ENCODE measurements around the gene CBX2. TPM values are rescaled to one million over a fixed set of nuclear protein-coding genes. Genes with fewer than 3 reads are reported as not detected.

Gene CBX2
- total RNA-seq, 4 donors from 2014 or later, result 0.81 to 2.5 (median 2.0) TPM

DNA sequence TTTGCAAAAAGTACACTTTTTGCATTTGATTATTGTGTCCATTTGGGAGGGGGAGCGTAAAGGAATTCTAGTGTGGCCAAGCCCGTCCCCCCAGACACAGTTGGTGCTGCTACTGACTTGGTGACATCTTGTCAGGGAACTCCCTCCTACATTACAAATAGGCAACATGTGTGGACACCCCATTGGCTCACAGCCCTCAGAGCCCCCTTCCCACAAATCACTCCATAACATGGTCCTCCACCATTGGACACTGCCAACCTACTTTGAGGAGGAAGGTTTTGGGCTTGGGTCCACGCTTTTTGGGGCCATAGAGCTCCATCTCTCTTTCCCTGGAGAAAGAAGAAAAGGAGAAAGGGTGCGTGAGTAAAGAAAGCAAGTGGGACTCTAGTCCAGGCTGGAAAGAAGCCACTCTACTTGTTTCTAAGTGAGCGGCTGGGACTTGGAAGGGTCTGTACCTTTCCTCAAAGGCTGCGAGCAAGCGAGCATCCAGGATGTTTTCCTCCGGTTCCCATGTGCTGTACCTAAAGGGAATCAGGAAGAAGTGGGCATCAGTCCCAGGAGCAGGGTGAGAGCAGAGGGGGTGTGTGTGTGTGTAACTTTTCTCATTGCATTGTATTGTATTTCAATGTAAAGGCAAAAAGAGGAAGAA lies 18.0 kb downstream of the CBX2 start:
- Histone ChIP-seq H3K4me3 (peak overlapping the region in 1 of 2 donors; percentile 82), H3K27me3 (peaks cover 79% of the 10 kb centered on the region), H3K27ac (peak overlapping the region in 1 of 4 donors; percentile 88), H3K4me1 (peaks cover 0 to 88% (median 39%) of the 10 kb centered on the region in 3 donors), H3K9me3 (no peaks in the 10 kb centered on the region), H3K36me3 (peaks cover 0 to 10% of the 10 kb centered on the region in 2 donors)
- WGBS, 2 donors (ENCODE audit: low coverage in 1 of 2), result 68 to 76% methylated on average over 4 to 8 of the region's 8 CpGs
- ATAC-seq, result no peak
- TF ChIP-seq POLR2A (IDR thresholded peaks at IDR 0.05) (no peak), EP300 (IDR thresholded peaks at IDR 0.05) (no peak), POLR2AphosphoS5 (IDR thresholded peaks at IDR 0.05) (no peak)
- TF ChIP-seq, protein P1, sequence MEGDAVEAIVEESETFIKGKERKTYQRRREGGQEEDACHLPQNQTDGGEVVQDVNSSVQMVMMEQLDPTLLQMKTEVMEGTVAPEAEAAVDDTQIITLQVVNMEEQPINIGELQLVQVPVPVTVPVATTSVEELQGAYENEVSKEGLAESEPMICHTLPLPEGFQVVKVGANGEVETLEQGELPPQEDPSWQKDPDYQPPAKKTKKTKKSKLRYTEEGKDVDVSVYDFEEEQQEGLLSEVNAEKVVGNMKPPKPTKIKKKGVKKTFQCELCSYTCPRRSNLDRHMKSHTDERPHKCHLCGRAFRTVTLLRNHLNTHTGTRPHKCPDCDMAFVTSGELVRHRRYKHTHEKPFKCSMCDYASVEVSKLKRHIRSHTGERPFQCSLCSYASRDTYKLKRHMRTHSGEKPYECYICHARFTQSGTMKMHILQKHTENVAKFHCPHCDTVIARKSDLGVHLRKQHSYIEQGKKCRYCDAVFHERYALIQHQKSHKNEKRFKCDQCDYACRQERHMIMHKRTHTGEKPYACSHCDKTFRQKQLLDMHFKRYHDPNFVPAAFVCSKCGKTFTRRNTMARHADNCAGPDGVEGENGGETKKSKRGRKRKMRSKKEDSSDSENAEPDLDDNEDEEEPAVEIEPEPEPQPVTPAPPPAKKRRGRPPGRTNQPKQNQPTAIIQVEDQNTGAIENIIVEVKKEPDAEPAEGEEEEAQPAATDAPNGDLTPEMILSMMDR (IDR thresholded peaks at IDR 0.05), result no peak

DNA sequence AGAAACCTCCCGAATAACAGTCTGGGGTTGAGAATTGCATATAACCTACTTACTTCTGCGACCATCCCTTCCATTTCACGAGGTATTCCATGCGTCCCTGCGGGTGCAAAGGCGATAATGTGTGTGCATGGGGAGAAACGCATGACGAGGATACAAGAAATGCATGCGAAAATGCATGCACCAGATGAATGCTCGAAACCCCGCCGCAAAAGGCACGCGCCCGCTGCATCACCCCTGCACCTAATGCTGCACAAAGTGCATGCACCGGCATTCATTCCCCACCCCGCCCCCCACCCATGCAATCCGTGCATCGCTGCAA lies 18.5 kb downstream of the CBX2 start:
- 0% methylated on average over 5 to 8 of the region's 19 CpGs for WGBS, 2 donors (ENCODE audit: low coverage in 1 of 2)
- Histone ChIP-seq H3K27me3 (peaks cover 79% of the 10 kb centered on the region), H3K27ac (peak overlapping the region in 3 of 4 donors; percentile 83 to 88 (median 88)), H3K4me1 (peaks cover 0 to 88% (median 36%) of the 10 kb centered on the region in 3 donors), H3K36me3 (peaks cover 0 to 10% of the 10 kb centered on the region in 2 donors), H3K4me3 (peak overlapping the region; percentile 69 to 82), H3K9me3 (no peaks in the 10 kb centered on the region)
- TF ChIP-seq EP300 (IDR thresholded peaks at IDR 0.05) (no peak), POLR2A (IDR thresholded peaks at IDR 0.05) (no peak), POLR2AphosphoS5 (IDR thresholded peaks at IDR 0.05) (no peak)
- TF ChIP-seq, protein P1 (IDR thresholded peaks at IDR 0.05), result no peak
- ATAC-seq, result no peak

DNA sequence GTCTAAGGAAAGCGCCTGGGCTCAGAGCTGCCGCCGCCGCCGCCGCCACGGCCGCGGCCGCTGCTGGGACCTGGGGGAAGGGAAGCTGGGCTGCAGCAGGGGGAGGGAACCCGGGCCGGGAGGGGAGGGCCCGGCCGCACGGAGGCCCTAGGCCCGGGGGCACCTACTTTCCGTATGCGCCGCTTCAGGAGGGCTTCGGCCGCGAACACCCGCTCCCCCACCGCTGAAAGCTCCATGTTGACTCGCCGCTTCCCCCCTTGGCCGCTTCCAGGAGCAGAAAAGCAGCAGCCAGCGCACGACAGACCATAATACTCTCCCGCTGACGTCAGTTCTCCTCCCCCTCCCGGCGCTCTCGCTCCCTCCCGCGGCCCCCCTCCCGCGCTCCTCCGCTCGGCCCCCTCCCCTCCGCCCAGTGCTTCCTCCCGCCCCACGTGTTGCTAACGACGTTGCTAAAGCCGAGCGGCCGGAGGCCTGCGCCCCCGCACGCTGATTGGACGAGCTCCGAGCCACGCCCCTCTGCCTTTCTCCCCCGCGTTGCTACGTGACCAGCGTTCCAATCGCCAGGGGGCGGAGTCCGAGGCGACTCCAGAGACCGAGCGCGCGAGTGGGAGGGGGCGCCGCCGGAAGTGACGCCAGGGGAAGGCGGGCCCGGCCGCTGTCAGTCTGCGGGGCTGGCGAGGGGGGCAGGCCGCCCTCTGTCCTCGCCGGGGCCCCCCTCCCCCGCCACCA lies 19.0 kb downstream of the CBX2 start, which contains the start of gene CBX8:
Gene CBX8, minus strand, starts transcription at position 315 of the 729 bp plus-strand sequence. Its CDS starts 79 bp downstream, at position 236.
- WGBS, 2 donors (ENCODE audit: low coverage in 1 of 2), result no CpG with 5 or more reads among the region's 79 CpGs
- TF ChIP-seq EP300 (IDR thresholded peaks at IDR 0.05), result no peak
- TF ChIP-seq, protein P1 (IDR thresholded peaks at IDR 0.05), result peak in 3 of 4 experiments; percentile 21 to 62 (median 43)
- TF ChIP-seq POLR2A (IDR thresholded peaks at IDR 0.05), result peak in 1 of 2 donors; percentile 25
- H3K27ac ChIP-seq, result peak within 1 kb of the TSS; percentile 18 to 88 (median 86)
- peaks cover 0 to 87% (median 35%) of the 10 kb centered on the region in 3 donors for H3K4me1 ChIP-seq
- ATAC-seq, result peak; percentile 95
- peak within 1 kb of the TSS; percentile 69 to 82 for H3K4me3 ChIP-seq
- peaks cover 0 to 10% of the 10 kb centered on the region in 2 donors for H3K36me3 ChIP-seq
- no peaks in the 10 kb centered on the region for H3K9me3 ChIP-seq
- H3K27me3 ChIP-seq, result peaks cover 79% of the 10 kb centered on the region

DNA sequence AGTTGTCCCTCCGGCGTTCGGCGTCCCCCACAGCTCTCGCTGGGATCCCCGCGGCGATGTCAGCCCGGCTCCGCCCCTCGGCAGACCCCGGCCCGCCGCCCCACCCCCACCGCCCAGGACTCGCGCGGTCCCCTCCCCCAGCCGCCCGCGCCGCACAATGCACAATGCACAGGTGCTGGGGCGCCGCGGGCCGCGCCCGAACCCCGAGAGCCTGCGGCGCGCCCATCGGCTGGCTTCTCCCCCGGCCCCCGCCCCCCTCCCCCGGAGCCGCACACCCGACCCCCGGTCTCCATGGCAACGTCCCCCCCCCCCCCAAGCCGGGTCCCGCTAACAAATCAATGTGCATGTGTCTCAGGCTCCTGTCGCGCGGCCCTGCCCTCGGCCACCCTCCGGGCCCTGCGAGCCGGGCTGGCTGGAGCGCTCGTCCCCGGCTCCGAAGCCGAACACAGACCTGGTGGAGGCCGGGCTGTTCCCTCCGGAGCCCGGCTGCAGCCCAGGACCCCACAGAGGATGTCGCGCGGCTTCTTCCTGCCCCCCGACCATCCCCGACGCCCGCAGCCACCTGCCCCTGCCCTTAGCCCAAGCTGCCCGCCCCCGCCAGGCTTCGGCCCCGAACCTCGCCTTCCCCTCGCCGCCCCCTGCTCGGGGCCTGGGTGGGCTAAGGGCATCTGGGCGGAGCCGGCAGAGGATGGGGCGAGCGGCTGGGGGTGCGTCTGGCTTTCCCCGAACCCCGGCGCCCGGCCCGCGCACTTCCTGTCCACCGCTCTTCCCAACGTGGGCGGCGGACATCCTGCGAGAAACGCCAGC lies 19.7 kb downstream of the CBX2 start:
- peaks cover 0 to 87% (median 33%) of the 10 kb centered on the region in 3 donors for H3K4me1 ChIP-seq
- H3K27ac ChIP-seq, result peak overlapping the region; percentile 18 to 88 (median 86)
- peak; percentile 1 for ATAC-seq

More for the DNA sequence above, 19.7 kb downstream of the CBX2 start:
- no peak for TF ChIP-seq POLR2A (IDR thresholded peaks at IDR 0.05)
- TF ChIP-seq POLR2AphosphoS5 (IDR thresholded peaks at IDR 0.05), result no peak
- TF ChIP-seq, protein P1 (IDR thresholded peaks at IDR 0.05), result no peak
- TF ChIP-seq EP300 (IDR thresholded peaks at IDR 0.05), result no peak
- peaks cover 79% of the 10 kb centered on the region for H3K27me3 ChIP-seq
- peaks cover 0 to 10% of the 10 kb centered on the region in 2 donors for H3K36me3 ChIP-seq
- H3K9me3 ChIP-seq, result no peaks in the 10 kb centered on the region
- no CpG with 5 or more reads among the region's 89 CpGs for WGBS, 2 donors (ENCODE audit: low coverage in 1 of 2)
- H3K4me3 ChIP-seq, result peak overlapping the region; percentile 69 to 82
